MM.1S (cell line): ENCODE measurements around the gene FRK.

Source experiments
- DNase-seq: peaks from one replicate; pipeline ENCODE4 v3.0.0-alpha.2; 2015
- H2AFZ ChIP-seq: fragments of 300-600 bp; sonication (generic); 2 replicates; pipeline ENCODE4 v1.6.0; 2016; ENCODE audit warnings: antibody characterized with exemption, low read length
- H3F3A ChIP-seq: fragments of 300-600 bp; sonication (generic); 2 replicates; pipeline ENCODE4 v1.6.1; 2016; ENCODE audit warnings: mild to moderate bottlenecking, antibody characterized with exemption, low read length, moderate library complexity, mixed read lengths; ENCODE audit not compliant: insufficient read depth
- H3K27ac ChIP-seq: fragments of 300-600 bp; sonication (generic); 2 replicates; pipeline ENCODE4 v1.5.1; 2016; ENCODE audit warnings: mild to moderate bottlenecking, low read length
- H3K27me3 ChIP-seq: fragments of 300-600 bp; sonication (generic); replicated peaks from 2 replicates; pipeline ENCODE4 v1.6.0; 2016; ENCODE audit warnings: low read length; ENCODE audit not compliant: insufficient read depth
- H3K36me3 ChIP-seq: fragments of 300-600 bp; sonication (generic); replicated peaks from 2 replicates; pipeline ENCODE4 v1.6.1; 2016; ENCODE audit warnings: mild to moderate bottlenecking, low read length, mixed read lengths; ENCODE audit not compliant: insufficient read depth
- H3K4me1 ChIP-seq: fragments of 300-600 bp; sonication (generic); 2 replicates; pipeline ENCODE4 v1.6.1; 2016; ENCODE audit warnings: low read length, mixed read lengths
- H3K4me2 ChIP-seq: fragments of 300-600 bp; sonication (generic); 2 replicates; pipeline ENCODE4 v1.6.0; 2016; ENCODE audit warnings: low read depth, low read length
- H3K4me3 ChIP-seq: fragments of 300-600 bp; sonication (generic); 2 replicates; pipeline ENCODE4 v1.5.1; 2016; ENCODE audit warnings: low read length, mixed read lengths
- H3K79me2 ChIP-seq: fragments of 300-600 bp; sonication (generic); 2 replicates; pipeline ENCODE4 v1.6.1; 2016; ENCODE audit warnings: mixed run types, low read length, mixed read lengths
- H3K9ac ChIP-seq: fragments of 300-600 bp; sonication (generic); 2 replicates; pipeline ENCODE4 v1.6.1; 2016; ENCODE audit warnings: low read length, mixed read lengths
- H3K9me2 ChIP-seq: fragments of 300-600 bp; sonication (generic); replicated peaks from 2 replicates; pipeline ENCODE4 v1.6.1; 2016; ENCODE audit warnings: mild to moderate bottlenecking, low read length, mixed read lengths; ENCODE audit not compliant: insufficient read depth
- H3K9me3 ChIP-seq: fragments of 300-600 bp; sonication (generic); replicated peaks from 2 replicates; pipeline ENCODE4 v1.6.1; 2016; ENCODE audit warnings: mild to moderate bottlenecking, low read length, mixed read lengths; ENCODE audit not compliant: insufficient read depth
- H4K20me1 ChIP-seq: fragments of 300-600 bp; sonication (generic); 2 replicates; pipeline ENCODE4 v1.6.1; 2016; ENCODE audit warnings: mild to moderate bottlenecking, low read length, moderate library complexity, mixed read lengths; ENCODE audit not compliant: insufficient read depth
- CTCF ChIP-seq: fragments of 300-600 bp; sonication (generic); IDR thresholded peaks from 2 replicates; pipeline ENCODE4 v1.5.1; 2016; ENCODE audit warnings: antibody characterized with exemption, low read length, mixed read lengths
- EZH2 ChIP-seq: fragments of 300-600 bp; sonication (generic); optimal IDR thresholded peaks from 2 replicates; pipeline ENCODE3; 2017; ENCODE audit warnings: low read depth, mild to moderate bottlenecking, antibody characterized with exemption, low read length, mixed read lengths
- EZH2phosphoT487 ChIP-seq: fragments of 300-600 bp; sonication (generic); IDR thresholded peaks from 2 replicates; pipeline ENCODE4 v1.6.1; 2018; ENCODE audit warnings: antibody characterized with exemption, low read length

The FRK gene

GRCh38 chr6:116004841-116005815 lies 55.6 kb downstream of the FRK start:
- Histone ChIP-seq H3K9ac (no peak overlapping the region), H3K27ac (no peak overlapping the region), H2AFZ (no peak overlapping the region), H4K20me1 (no peaks in the 10 kb centered on the region), H3K9me3 (no peaks in the 10 kb centered on the region), H3F3A (no peaks in the 10 kb centered on the region), H3K27me3 (no peaks in the 10 kb centered on the region), H3K4me1 (no peaks in the 10 kb centered on the region), H3K36me3 (no peaks in the 10 kb centered on the region), H3K4me2 (no peak overlapping the region), H3K79me2 (no peaks in the 10 kb centered on the region), H3K9me2 (no peaks in the 10 kb centered on the region), H3K4me3 (no peak overlapping the region)
- DNase-seq, result no peak
- TF ChIP-seq EZH2, result no peak
- no peak for TF ChIP-seq EZH2phosphoT487
- TF ChIP-seq CTCF, result no peak

- no peaks in the 10 kb centered on the region for H3K9me2 ChIP-seq
- H3K4me1 ChIP-seq, result no peaks in the 10 kb centered on the region
- H3F3A ChIP-seq, result no peaks in the 10 kb centered on the region
- TF ChIP-seq CTCF, result no peak
- TF ChIP-seq EZH2phosphoT487, result no peak
- TF ChIP-seq EZH2, result no peak
- no peaks in the 10 kb centered on the region for H3K36me3 ChIP-seq
- no peak for DNase-seq
- no peaks in the 10 kb centered on the region for H3K9me3 ChIP-seq
- H4K20me1 ChIP-seq, result no peaks in the 10 kb centered on the region
- H2AFZ ChIP-seq, result no peak overlapping the region
- H3K27me3 ChIP-seq, result no peaks in the 10 kb centered on the region
- H3K4me3 ChIP-seq, result no peak overlapping the region
- no peak overlapping the region for H3K9ac ChIP-seq
- no peaks in the 10 kb centered on the region for H3K79me2 ChIP-seq
- no peak overlapping the region for H3K4me2 ChIP-seq
- H3K27ac ChIP-seq, result no peak overlapping the region
These were observed 57.0 kb downstream of the FRK start for GRCh38 chr6:116003668-116004067.

GRCh38 chr6:116002756-116003155 lies 57.9 kb downstream of the FRK start:
- no peaks in the 10 kb centered on the region for H3K9me2 ChIP-seq
- no peaks in the 10 kb centered on the region for H3K9me3 ChIP-seq
- no peaks in the 10 kb centered on the region for H4K20me1 ChIP-seq
- no peaks in the 10 kb centered on the region for H3K27me3 ChIP-seq
- no peak overlapping the region for H2AFZ ChIP-seq
- H3K36me3 ChIP-seq, result no peaks in the 10 kb centered on the region
- no peak overlapping the region for H3K9ac ChIP-seq
- no peak overlapping the region for H3K4me2 ChIP-seq
- no peaks in the 10 kb centered on the region for H3K79me2 ChIP-seq
- DNase-seq, result no peak
- H3K27ac ChIP-seq, result no peak overlapping the region
- H3F3A ChIP-seq, result no peaks in the 10 kb centered on the region
- H3K4me3 ChIP-seq, result no peak overlapping the region
- TF ChIP-seq EZH2phosphoT487 (no peak), CTCF (no peak)
- no peaks in the 10 kb centered on the region for H3K4me1 ChIP-seq
